Measurements from ENCODE around the gene CCDC33. TPM values are rescaled to one million over a fixed set of nuclear protein-coding genes. Genes with fewer than 3 reads are reported as not detected.

Gene CCDC33
- total RNA-seq, 1 donor, result not detected

DNA sequence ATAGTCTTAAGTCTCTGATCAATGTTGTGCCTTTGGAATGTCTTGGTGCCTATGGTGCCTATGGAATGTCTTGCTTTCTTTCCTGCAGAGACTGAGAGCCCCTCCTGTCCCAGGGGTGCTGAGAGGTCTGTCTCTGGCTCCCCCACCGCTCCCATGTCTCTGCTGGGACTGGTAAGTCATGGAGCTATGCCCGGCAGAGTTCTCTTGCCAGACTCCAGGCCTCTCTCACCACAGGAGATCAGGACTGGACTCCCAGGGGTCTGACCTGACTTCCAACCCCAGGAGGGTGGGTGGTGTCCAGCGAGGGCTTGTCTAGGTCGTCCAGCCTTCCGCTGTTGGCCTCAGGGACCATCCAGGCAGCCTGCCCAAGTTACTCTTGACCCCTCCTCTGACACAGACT, 145.4 kb downstream of the CCDC33 start:
- H3K9me3 ChIP-seq (ENCODE audit: low read depth, low read length), result no peaks in the 10 kb centered on the region
- no peak overlapping the region for H3K4me3 ChIP-seq (ENCODE audit: low read length)
- H3K4me1 ChIP-seq (ENCODE audit: insufficient read depth, low read length), result peaks cover 35% of the 10 kb centered on the region
- no peaks in the 10 kb centered on the region for H3K27me3 ChIP-seq (ENCODE audit: insufficient read depth, low read length)

DNA sequence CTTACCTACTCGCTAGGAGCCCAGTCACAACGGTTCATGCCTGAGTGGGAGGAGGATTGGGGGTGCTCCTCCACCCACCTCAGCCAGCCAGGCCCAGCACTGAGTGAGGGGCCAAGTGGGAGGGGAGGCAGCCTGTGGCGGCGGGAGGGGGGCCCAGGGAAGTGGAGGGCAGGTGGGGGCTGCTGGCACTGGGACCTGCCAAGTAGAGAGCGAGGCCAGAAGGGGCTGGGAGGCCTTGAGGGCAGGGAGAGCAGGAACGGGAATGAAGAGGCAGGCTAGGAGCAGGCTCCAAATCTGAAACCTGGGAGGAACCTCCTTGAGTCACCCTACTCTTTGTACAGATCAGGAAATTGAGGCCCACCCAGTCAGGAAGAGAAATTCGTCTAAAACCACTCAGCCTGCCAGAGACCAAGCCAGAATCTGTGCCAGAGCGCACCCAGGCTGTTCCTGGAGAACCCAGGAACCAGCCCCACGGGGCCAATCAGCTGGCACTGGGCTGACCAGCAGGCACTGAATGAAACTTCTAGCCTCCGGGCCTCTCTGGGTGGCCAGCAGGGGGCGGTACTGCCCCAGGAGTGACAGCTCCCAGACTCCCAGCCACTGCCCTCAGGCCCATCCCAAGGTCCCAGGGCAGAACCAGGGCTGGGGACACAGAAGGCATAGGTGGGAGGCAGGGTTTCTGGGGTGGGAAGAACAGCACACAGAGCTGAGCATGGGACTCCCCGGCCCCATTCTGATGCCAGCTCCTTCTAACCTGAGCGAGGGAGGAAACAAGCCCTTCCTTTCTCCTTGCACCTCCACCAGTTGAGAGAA, 146.1 kb downstream of the CCDC33 start:
- no peak overlapping the region for H3K4me3 ChIP-seq (ENCODE audit: low read length)
- no peaks in the 10 kb centered on the region for H3K27me3 ChIP-seq (ENCODE audit: insufficient read depth, low read length)
- peaks cover 35% of the 10 kb centered on the region for H3K4me1 ChIP-seq (ENCODE audit: insufficient read depth, low read length)
- no peaks in the 10 kb centered on the region for H3K9me3 ChIP-seq (ENCODE audit: low read depth, low read length)

DNA sequence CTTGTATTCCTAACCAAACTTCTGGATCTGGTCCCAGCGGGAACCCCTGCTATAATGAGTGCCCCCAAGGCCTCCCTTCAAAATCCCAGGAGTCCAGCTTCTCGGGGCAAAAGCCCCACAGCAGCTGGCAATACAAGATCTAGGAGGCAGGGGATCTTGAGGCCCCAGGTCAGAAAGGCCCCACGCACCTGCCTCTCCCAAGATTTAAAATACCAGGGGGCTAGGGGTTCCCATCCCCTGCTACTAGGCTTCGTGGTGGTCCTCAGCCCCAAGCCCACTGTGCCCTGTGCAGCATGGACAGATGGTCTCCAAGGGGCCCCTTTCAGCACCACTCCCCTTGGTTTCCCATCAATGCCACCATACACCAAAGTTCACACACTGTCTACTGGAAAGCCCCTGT, 147.2 kb downstream of the CCDC33 start:
- H3K4me3 ChIP-seq (ENCODE audit: low read length), result no peak overlapping the region
- no peaks in the 10 kb centered on the region for H3K27me3 ChIP-seq (ENCODE audit: insufficient read depth, low read length)
- no peaks in the 10 kb centered on the region for H3K9me3 ChIP-seq (ENCODE audit: low read depth, low read length)
- H3K4me1 ChIP-seq (ENCODE audit: insufficient read depth, low read length), result peaks cover 35% of the 10 kb centered on the region

DNA sequence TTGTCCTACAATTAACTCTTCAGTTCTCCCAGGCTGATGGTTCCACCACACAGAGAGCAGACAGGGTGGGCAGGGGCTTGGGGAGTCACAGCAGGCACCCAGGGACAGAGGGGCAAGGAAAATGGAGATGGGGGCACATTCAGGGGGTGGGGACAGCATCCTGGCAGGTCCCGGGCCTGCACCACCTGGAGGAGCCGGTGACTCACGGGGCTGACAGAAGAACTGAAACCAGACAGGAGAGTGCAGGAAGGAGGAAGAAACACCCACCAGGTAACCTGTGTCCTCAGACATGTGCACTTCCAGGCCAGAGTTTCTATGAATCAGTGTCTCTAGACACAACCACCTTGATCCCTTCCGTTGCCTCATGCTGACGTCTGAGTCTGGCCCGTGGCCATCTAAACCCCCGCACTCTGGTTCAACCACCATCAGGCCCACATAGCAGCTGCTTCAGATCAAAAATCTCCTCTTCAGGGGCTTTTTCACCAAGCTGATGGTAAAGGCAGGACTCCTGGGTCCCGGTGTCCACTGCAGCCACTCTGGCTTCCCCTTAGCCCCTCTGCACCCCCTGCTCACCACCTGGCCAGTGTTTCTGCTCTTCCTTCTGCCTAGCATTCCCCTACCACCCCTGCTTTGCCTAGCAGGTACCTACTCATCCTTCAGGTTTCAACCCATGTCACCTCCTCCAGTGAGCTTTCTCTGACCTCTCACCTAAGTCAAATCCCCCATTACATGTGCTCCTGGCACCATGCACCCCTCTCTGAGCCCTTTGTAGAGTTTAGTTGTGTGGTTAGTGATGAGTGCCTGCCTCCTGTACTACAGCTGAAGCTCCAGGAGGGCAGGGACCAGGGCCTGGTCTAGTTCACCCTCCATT, 147.8 kb downstream of the CCDC33 start:
- H3K9me3 ChIP-seq (ENCODE audit: low read depth, low read length), result no peaks in the 10 kb centered on the region
- H3K4me3 ChIP-seq (ENCODE audit: low read length), result no peak overlapping the region
- H3K4me1 ChIP-seq (ENCODE audit: insufficient read depth, low read length), result peaks cover 35% of the 10 kb centered on the region
- no peaks in the 10 kb centered on the region for H3K27me3 ChIP-seq (ENCODE audit: insufficient read depth, low read length)

DNA sequence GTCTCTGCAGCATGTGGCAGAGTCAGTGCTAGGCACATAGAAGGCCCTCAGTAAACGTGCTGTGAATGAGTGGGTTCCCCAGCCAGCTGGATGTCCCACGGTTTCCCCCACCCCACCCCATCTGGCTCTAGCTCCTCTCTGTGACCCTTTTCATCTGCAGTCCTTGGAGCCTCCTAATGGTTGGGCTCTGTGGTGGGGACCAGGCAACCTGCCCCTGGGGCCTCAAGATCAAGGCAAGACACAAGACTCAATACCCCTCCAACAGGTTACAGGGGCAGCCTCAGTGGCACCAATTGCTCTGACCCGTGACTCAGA, 148.4 kb downstream of the CCDC33 start:
- no peaks in the 10 kb centered on the region for H3K27me3 ChIP-seq (ENCODE audit: insufficient read depth, low read length)
- H3K4me3 ChIP-seq (ENCODE audit: low read length), result no peak overlapping the region
- no peaks in the 10 kb centered on the region for H3K9me3 ChIP-seq (ENCODE audit: low read depth, low read length)
- peaks cover 35% of the 10 kb centered on the region for H3K4me1 ChIP-seq (ENCODE audit: insufficient read depth, low read length)

DNA sequence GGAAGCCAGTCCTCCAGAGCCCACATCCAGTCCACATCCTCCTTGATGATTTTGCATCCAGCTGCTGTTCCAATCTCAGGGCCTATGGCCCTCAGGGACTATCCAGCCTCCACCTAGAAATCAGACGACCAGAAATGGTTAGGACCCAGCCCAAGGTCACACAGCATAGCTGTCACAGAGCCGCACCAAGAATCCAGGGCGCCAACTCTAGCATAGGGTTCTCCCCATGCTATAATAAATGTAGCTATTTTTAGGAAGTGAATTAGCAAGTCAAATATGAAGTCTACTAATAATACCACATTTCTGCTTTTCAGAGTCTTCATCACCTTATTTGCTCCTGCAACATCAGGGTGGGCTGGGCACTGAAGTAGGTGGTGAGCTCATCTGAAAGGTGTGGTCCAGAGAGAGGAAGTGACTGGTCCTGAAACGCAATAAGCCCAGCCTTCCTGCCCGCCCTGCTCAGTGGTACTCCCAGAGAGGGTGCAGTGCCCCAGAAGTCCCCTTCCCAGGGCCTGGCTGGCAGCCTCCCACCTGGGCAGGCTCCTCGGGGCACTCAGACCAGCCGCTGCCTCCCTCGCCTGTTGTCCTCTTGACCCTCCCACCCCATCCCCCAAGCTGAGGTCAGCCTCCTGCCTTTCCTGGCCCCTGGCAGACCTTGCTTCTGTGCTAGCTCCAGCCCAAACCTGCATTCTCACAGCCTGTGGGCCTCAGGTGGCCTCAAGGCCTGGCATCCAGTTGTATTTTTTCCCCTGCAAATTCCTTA, 148.9 kb downstream of the CCDC33 start:
- peaks cover 35% of the 10 kb centered on the region for H3K4me1 ChIP-seq (ENCODE audit: insufficient read depth, low read length)
- no peak overlapping the region for H3K4me3 ChIP-seq (ENCODE audit: low read length)
- no peaks in the 10 kb centered on the region for H3K27me3 ChIP-seq (ENCODE audit: insufficient read depth, low read length)
- H3K9me3 ChIP-seq (ENCODE audit: low read depth, low read length), result no peaks in the 10 kb centered on the region

DNA sequence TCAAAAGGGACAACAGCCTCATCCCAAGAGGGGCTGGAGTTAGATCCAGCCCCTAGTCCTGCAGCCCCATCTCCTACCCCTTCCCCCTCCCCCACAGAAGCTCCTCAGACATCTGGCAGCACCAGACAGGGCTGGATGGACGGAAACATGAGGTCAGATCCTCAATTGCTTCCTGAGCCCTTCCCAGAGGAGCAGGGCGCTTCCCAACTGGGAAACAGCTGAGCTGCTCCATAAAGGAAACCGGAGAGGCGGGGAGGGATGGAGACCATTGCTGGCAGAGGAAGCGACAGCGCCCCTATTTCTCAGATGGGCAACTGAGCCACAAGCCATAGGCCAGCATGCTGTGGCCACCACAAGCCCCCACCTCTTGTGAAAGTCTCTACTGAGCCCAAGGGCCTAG, 149.6 kb downstream of the CCDC33 start:
- peaks cover 40% of the 10 kb centered on the region for H3K4me1 ChIP-seq (ENCODE audit: insufficient read depth, low read length)

More for the DNA sequence above, 149.6 kb downstream of the CCDC33 start:
- Histone ChIP-seq H3K9me3 (ENCODE audit: low read depth, low read length) (no peaks in the 10 kb centered on the region), H3K27me3 (ENCODE audit: insufficient read depth, low read length) (no peaks in the 10 kb centered on the region), H3K4me3 (ENCODE audit: low read length) (no peak overlapping the region)

Other genes starting within 250 kb of the CCDC33 start
- 2.2 TPM for gene STOML1, start 244.0 kb upstream of the CCDC33 start, total RNA-seq
- gene PML, start 241.6 kb upstream of the CCDC33 start, total RNA-seq, result 23.1 TPM
- gene GOLGA6A, start 153.8 kb upstream of the CCDC33 start, total RNA-seq, result not detected
- not detected for gene ISLR2, start 105.7 kb upstream of the CCDC33 start, total RNA-seq
- not detected for gene ISLR, start 62.6 kb upstream of the CCDC33 start, total RNA-seq
- not detected for gene STRA6, start 33.5 kb upstream of the CCDC33 start, total RNA-seq
- gene CYP11A1, start 131.3 kb downstream of the CCDC33 start, total RNA-seq, result 0.42 TPM
- gene SEMA7A, start 197.6 kb downstream of the CCDC33 start, total RNA-seq, result 5.9 TPM
- gene UBL7, start 224.8 kb downstream of the CCDC33 start, total RNA-seq, result 23.1 TPM